GM12872 (cell line): Measurements from ENCODE around the gene L1CAM.

ENCODE experiments used
- TF ChIP-seq, protein P1 (sequence below): IDR thresholded peaks from 3 replicates; pipeline ENCODE4 v1.5.1; 2011; ENCODE audit warnings: low read depth, mild to moderate bottlenecking, low read length, moderate library complexity; ENCODE audit not compliant: insufficient read depth

The L1CAM gene

DNA sequence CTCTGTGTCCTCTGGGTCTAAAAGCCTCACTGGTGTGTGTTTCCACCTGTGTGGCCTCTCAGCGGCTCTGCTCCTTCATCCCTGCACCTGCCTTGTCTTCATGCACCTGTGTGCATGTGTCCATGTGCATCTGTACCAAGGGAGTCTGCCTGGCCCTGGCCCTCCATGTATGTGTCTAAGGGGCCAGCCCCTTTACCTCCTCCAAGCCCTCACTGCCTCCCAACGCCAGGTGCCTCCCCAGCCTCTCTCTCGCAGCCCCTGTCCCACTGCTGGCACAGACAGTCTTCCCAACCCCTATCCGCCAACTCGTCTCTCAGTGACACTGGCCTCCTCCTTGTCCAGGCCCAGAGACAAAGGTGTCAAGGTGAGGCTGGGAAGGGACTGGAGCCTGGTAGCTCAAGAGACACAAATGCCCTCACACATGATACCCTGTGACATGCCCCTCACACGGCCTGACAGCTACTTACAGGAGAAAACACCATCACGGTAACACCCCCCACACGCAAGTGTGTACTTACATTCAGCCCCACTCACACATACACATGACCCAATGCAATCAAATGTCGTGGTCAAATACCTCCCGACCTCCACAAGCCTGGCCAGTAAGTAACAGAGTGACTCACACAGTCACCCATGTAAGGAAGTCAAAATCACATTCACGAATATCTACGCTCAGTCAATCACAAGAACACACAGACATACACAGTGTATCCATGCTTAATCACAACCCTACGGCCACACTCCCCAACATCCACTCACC, 11.4 kb downstream of the L1CAM start:
- TF ChIP-seq, protein P1, sequence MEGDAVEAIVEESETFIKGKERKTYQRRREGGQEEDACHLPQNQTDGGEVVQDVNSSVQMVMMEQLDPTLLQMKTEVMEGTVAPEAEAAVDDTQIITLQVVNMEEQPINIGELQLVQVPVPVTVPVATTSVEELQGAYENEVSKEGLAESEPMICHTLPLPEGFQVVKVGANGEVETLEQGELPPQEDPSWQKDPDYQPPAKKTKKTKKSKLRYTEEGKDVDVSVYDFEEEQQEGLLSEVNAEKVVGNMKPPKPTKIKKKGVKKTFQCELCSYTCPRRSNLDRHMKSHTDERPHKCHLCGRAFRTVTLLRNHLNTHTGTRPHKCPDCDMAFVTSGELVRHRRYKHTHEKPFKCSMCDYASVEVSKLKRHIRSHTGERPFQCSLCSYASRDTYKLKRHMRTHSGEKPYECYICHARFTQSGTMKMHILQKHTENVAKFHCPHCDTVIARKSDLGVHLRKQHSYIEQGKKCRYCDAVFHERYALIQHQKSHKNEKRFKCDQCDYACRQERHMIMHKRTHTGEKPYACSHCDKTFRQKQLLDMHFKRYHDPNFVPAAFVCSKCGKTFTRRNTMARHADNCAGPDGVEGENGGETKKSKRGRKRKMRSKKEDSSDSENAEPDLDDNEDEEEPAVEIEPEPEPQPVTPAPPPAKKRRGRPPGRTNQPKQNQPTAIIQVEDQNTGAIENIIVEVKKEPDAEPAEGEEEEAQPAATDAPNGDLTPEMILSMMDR: no peak

DNA sequence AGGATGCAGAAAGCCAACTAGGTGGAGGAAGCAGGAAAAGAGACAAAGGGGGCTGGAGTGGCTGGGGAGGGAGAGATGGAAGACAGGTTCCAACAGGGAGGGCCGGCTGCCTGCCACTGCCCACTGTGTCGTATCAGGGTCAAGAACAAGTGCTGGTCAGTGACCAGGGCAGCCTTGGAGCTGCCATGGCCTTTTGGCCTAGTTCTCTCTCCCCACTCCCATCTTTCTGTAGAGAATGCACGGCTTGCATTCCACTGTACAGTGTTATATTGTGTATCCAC, 11.9 kb downstream of the L1CAM start:
- TF ChIP-seq, protein P1: no peak

DNA sequence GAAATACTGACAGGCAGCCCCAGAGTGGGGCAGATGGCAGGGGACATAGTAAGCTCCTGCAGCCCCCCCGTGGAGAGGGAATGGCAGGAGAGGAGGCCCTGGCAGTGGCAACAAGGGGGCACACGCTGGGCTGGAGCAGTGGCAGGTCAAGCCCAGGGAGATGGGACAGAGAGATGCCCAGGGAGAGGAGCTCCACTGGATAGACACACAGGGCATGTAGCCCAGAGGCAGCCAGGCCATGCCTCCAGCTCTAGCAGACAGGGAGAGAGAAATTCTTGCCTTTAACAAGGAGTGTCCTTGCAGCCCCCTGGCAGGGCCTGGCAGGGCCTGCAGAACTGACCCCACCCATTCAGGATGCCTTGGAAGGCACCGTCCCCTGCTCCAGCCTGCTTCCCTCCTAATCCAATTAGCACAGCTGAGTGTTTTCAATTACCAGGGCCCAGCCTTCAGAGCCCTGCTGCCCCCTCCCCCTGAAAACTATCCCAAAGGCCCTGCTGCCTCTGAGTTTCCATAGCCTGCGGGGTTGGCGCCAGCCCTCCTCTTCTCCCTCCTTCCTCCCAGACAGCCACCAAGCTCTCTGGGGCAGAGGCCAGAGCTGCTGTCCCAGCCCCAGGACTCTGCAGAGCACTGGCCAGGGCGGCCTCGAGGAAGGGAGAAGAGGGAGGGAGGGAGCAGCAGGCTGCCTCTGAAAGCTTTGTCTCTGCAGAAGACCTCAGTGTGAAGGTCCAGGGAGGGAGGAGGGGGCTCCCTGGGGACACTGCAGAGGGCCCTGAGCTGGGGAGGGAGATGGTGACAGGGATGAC, 12.5 kb downstream of the L1CAM start:
- TF ChIP-seq, protein P1: no peak

DNA sequence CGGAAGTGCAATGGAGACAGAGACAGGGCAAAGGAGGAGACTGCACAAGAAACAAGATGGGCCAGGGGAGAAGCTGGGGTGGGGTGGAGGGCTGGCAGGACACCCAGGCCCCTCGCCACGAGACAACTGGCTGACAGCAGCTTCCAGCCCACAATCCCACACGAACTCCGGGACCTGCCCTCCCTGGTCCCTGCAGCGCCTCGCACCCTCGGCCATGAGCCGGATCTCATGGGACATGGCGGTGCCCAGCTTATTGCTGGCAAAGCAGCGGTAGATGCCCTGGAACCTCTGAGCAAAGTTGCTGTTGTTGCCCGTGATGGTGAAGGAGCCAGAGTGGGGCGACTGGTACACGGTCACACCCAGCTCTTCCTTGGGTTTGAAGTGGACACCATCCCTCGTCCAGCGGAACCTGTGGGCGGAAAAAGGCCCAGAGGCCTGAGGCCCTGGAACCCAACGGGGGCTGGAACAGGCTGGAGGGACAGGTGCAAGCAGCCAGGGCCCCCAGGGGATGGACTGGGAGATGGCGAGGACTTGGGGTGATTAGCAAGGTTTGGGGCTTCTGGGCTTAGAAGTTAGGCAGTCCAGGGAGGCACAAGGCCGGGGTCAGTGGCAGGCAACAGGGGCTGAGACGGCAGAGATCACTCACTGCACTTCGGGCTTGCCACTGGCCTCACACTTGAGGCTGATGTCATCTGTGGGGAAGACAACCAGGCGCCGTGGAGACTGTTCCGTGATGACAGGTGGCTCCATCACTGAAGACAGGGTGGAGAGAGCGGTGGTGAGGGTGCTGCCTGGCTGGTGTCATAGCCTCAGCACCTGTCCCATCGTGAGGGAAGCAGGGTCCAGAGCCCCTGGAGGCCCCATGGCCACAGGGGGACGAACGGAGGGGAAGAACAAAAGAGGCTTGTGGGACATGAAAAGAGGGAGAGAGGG, 13.8 kb downstream of the L1CAM start:
- TF ChIP-seq, protein P1: no peak

DNA sequence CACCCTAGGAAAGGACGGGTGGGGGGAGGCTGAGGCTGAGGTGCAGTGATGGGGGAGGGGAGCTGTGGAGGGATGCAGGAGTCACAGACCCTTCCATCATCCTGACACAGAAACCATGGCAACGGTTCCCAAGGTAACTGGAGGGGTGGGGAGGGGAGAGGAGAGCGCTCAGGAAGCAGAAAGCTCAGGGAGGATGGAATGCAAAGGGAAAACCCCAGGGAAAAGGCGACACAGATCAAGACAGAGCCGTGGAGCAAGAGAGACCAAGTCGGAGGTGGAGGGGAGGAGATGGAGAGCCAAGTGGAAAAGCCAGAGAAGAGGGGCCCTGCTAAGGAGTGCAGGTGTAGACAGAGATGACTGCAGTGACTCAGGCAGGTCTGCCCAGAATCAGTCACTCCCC, 14.5 kb downstream of the L1CAM start:
- TF ChIP-seq, protein P1: no peak

DNA sequence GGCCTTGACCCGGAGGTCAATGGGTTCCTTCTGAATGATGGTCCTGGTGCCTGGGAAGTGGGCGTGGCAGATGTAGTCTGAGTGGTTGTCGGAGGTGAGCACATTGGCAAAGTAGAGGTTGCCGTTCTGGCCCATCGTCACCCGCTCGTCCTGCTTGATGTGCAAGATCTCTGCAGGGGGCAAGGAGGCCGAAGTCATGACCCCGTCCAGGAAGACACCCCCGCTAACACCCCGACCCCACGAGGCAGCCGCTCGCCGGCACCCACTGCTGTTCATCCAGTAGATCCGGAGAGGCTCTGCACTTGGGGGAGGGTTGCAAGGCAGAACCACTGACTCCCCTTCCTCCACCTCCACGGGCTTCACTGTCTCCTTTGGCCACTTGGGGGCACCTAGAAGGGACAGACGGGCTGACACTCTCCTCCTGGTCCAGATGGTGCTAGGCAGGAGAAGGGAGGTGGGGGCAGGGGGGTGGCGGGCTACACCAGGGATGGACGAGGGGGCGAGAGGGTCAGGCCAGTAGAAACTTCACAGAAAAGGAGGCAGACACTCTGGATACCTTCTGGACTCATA, 15.1 kb downstream of the L1CAM start:
- TF ChIP-seq, protein P1: no peak
